ENCODE data around the gene RBM25. TPM values are rescaled to one million over a fixed set of nuclear protein-coding genes. Genes with fewer than 3 reads are reported as not detected.
"Not testable (repeated sequence)": the region's sequence is repeated elsewhere in the genome, so short reads cannot be mapped to it uniquely, and the experiment has no call there.

RBM25 gene
- 61.3 TPM for polyA plus RNA-seq

DNA sequence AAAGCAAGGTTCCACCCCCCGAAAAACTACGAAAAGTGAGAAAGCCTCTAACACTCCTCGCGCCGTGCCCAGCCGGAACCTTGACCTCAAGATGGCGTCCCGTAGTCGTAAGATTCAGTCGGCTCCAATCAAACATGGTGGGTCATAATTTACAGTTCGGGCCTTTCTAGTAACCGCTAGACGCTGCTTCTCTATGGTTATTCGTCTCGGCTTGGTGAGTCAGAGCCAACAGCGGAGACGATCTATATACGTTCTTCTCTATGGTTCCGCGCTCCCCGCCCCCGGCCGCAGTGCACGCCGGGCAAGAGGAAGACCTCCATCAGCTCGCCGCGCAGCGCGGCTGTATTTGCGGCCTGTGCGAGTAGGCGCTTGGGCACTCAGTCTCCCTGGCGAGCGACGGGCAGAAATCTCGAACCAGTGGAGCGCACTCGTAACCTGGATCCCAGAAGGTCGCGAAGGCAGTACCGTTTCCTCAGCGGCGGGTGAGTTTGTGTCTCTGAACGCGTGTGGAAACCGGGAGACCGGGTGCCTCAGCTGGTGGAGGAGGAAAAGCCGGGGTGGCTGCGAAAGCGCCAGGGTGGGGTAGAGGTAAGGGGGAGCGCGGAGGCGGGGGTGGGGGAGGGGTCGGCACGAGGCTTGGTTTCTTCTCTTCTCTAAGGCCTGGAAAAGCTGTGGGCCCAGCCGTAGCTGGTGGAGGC is at the start of gene RBM25:
RBM25 (plus strand) TSS at position 311 of the 698 bp plus-strand sequence. CDS start 13,108 bp downstream, outside the sequence.
- Mint-ChIP-seq H3K9me3 (no peaks in the 10 kb centered on the region), H3K27ac (no peak within 1 kb of the TSS), H3K36me3 (peaks cover 3% of the 10 kb centered on the region), H3K27me3 (no peaks in the 10 kb centered on the region), H3K4me1 (peaks cover 6 to 20% (median 14%) of the 10 kb centered on the region in 3 donors), H3K4me3 (no peak within 1 kb of the TSS)

GRCh38 chr14:73011189-73011588 is 47.1 kb upstream of the RBM25 start:
- H3K27ac Mint-ChIP-seq, H3K9me3 Mint-ChIP-seq, H3K36me3 Mint-ChIP-seq, H3K27me3 Mint-ChIP-seq, H3K4me1 Mint-ChIP-seq, H3K4me3 Mint-ChIP-seq: not testable (repeated sequence)

DNA sequence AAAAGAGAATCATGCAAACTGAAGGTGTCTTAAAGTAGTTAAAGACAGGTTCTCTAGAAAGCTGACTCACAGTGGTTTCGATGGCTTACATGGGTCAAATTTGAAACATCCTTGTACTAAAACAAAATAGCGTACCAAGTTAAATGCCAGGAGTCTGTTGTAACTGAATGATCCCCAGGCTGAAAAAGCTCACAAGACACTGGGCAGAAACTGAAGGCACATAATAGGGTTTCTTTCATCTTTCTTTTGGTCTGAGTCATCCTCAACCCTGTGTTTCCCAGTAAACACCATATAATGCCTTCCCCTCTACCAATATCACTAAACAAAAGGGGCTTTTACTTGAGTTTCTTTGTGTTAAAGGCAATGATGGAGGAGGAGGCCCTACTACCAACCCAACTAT is 44.2 kb upstream of the RBM25 start:
- Mint-ChIP-seq H3K36me3 (peaks cover 4% of the 10 kb centered on the region), H3K4me1 (peaks cover 4 to 17% (median 14%) of the 10 kb centered on the region in 3 donors), H3K27me3 (no peaks in the 10 kb centered on the region), H3K9me3 (no peaks in the 10 kb centered on the region), H3K4me3 (no peak overlapping the region), H3K27ac (no peak overlapping the region)

DNA sequence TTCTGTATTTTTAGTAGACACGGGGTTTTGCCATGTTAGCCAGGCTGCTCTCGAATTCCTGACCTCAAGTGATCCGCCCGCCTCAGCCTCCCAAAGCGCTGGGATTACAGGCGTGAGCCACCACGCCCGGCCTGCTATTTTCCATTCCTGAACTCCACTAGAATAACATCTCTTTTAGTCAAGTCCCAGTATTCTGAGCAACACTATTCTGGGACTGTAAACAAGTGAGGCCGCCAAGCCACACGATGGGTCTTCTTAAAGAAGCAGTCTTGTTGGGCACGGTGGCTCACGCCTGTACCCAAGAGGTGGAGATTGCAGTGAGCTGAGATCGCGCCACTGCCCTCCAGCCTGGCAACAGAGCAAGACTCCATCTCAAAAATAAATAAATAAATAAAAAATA is 42.8 kb upstream of the RBM25 start:
- H3K4me3 Mint-ChIP-seq, H3K9me3 Mint-ChIP-seq, H3K27me3 Mint-ChIP-seq, H3K27ac Mint-ChIP-seq, H3K36me3 Mint-ChIP-seq: not testable (repeated sequence)
- peaks cover 4 to 17% (median 14%) of the 10 kb centered on the region in 3 donors for H3K4me1 Mint-ChIP-seq

DNA sequence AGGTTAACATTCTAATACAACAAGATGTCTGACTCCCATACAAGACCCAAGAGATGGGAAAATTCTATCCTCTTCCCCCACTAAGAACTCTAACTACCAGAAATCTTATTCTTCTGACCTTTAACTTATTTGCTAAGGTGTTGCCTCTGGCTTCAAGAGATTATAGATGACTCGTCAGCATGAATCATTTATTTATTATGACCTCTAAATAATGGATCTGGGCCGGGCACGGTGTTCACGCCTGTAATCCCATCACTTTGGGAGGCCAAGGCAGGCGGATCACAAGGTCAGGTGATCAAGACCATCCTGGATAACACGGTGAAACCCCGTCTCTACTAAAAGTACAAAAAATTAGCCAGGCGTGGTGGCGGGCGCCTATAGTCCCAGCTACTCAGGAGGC is 42.3 kb upstream of the RBM25 start:
- not testable (repeated sequence) for H3K36me3 Mint-ChIP-seq, H3K27ac Mint-ChIP-seq, H3K27me3 Mint-ChIP-seq, H3K4me3 Mint-ChIP-seq, H3K9me3 Mint-ChIP-seq
- H3K4me1 Mint-ChIP-seq: peaks cover 4 to 17% (median 14%) of the 10 kb centered on the region in 3 donors

DNA sequence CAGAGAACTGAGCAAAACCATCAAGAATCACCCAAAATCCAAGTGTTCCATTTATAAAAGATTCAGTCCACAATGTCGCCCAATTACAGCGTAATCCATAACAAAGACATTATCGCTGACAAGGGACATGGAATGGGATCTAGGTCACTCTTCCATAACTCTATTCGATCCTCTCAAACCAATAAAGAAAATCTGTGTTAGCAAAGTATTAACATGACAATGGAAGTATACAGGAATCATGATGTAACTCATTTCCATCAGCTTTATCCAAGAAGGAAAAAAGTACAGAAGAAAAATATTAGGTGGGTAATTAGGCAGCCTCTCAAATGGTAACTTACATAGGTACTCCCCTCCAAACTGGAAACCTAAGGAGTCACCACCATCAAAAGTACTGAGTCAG is 36.3 kb upstream of the RBM25 start:
- no peaks in the 10 kb centered on the region for H3K9me3 Mint-ChIP-seq
- peak overlapping the region in 1 of 4 donors; percentile 68 for H3K4me3 Mint-ChIP-seq

DNA sequence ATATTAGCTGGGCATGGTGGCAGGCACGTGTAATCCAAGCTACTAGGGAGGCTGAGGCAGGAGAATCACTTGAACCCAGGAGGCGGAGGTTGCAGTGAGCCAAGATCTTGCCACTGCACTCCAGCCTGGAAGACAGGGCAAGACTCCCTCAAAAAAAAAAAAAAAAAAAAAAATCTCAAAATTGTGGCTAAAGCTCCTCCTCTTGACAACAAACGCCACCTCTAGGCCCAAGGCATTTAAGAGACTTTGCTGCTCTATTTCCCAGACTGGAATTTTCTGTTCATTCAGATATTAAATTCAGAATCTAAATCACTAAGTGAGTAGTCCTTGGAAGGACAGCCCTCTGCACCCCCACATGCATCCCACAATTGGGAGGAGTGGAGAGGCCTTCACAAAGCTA is 32.8 kb upstream of the RBM25 start:
- Mint-ChIP-seq H3K9me3 (no peaks in the 10 kb centered on the region), H3K4me3 (peak overlapping the region; percentile 69 to 98 (median 91)), H3K27ac (peak overlapping the region in 1 of 3 donors; percentile 85)

More for the DNA sequence above, 36.3 kb upstream of the RBM25 start:
- Mint-ChIP-seq H3K36me3 (peaks cover 6% of the 10 kb centered on the region), H3K27me3 (no peaks in the 10 kb centered on the region), H3K4me1 (peaks cover 26 to 38% (median 36%) of the 10 kb centered on the region in 3 donors), H3K27ac (no peak overlapping the region)

GRCh38 chr14:73026243-73026844 is 32.0 kb upstream of the RBM25 start:
- Mint-ChIP-seq H3K4me1 (peaks cover 25 to 42% (median 38%) of the 10 kb centered on the region in 3 donors), H3K27me3 (no peaks in the 10 kb centered on the region), H3K27ac (peak overlapping the region; percentile 26 to 87 (median 85)), H3K4me3 (peak overlapping the region; percentile 69 to 98 (median 91)), H3K9me3 (no peaks in the 10 kb centered on the region), H3K36me3 (peaks cover 5% of the 10 kb centered on the region)

More for the DNA sequence above, 32.8 kb upstream of the RBM25 start:
- peaks cover 5% of the 10 kb centered on the region for H3K36me3 Mint-ChIP-seq
- H3K27me3 Mint-ChIP-seq: no peaks in the 10 kb centered on the region
- peaks cover 25 to 43% (median 39%) of the 10 kb centered on the region in 3 donors for H3K4me1 Mint-ChIP-seq

DNA sequence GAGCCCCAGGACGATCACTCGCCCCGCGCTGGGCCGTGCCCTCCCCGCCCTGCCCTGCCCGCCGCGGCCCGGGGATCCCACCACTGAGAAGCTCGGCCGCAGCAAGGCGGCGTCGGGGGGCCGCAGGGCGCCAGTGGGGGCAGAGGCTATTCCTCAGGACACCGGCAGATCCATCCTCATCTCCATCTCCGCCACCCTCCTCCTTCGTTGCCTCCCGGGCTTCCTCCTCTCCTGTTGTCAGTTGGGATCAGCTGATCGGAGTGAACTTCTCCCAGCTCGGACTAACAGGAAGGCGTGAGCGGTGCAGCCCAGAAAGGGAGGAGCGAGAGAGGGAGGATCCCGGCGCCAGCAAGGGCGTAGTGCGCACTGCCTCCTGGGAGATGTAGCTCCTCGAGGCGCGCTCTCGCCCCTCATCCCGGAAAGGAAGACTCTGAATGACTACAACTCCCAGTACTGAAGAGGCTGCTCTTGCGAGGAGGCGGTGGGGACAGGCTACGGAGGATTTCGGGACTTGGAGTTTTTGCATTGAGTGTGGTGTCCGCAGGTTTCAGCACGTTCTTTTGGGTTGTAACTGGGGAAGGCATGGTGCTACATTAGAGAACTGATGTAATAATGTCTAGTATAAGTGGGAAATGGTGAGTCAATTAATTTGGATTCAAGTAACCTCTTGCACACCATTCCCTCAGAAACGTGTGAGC is 31.3 kb upstream of the RBM25 start, which contains the start of gene ZFYVE1:
ZFYVE1 (minus strand) TSS at position 262 of the 698 bp plus-strand sequence. CDS start 2,598 bp downstream, outside the sequence.
- Mint-ChIP-seq H3K27me3 (no peaks in the 10 kb centered on the region), H3K4me1 (peaks cover 25 to 36% (median 32%) of the 10 kb centered on the region in 3 donors)

GRCh38 chr14:73027546-73027945 is 30.8 kb upstream of the RBM25 start:
- Mint-ChIP-seq H3K9me3 (no peaks in the 10 kb centered on the region), H3K36me3 (peaks cover 3% of the 10 kb centered on the region), H3K27me3 (no peaks in the 10 kb centered on the region), H3K4me1 (peaks cover 20 to 32% (median 28%) of the 10 kb centered on the region in 3 donors), H3K27ac (peak overlapping the region in 2 of 3 donors; percentile 0 to 85), H3K4me3 (peak overlapping the region; percentile 69 to 98 (median 96))

More for the DNA sequence above, 31.3 kb upstream of the RBM25 start, which contains the start of gene ZFYVE1:
- peak within 1 kb of the TSS; percentile 69 to 98 (median 96) for H3K4me3 Mint-ChIP-seq
- peak within 1 kb of the TSS; percentile 26 to 87 (median 85) for H3K27ac Mint-ChIP-seq
- no peaks in the 10 kb centered on the region for H3K9me3 Mint-ChIP-seq
- H3K36me3 Mint-ChIP-seq: peaks cover 5% of the 10 kb centered on the region

DNA sequence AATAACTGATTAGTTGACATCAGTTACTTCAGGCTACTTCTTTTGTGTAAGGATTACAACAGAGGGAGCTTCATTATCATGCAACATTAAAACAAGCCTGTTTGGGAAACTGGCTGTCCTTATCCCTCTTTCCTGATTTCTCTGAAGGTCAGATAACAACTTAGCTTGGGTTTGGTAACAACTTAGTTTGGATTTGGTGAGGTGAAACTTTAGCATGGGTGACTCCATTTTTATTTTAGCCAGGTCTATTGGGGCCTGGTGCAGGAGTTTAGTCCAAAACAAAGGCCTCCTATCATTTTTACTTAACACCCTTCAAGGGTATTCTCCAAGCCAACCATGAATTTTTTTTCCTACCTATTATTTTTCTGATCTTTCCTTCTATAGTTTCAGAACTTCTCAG is 30.4 kb upstream of the RBM25 start:
- peak overlapping the region in 1 of 3 donors; percentile 0 for H3K27ac Mint-ChIP-seq
- H3K9me3 Mint-ChIP-seq: no peaks in the 10 kb centered on the region
- no peaks in the 10 kb centered on the region for H3K27me3 Mint-ChIP-seq
- peaks cover 18 to 30% (median 27%) of the 10 kb centered on the region in 3 donors for H3K4me1 Mint-ChIP-seq
- H3K4me3 Mint-ChIP-seq: peak overlapping the region in 2 of 4 donors; percentile 69 to 96
- peaks cover 1% of the 10 kb centered on the region for H3K36me3 Mint-ChIP-seq

DNA sequence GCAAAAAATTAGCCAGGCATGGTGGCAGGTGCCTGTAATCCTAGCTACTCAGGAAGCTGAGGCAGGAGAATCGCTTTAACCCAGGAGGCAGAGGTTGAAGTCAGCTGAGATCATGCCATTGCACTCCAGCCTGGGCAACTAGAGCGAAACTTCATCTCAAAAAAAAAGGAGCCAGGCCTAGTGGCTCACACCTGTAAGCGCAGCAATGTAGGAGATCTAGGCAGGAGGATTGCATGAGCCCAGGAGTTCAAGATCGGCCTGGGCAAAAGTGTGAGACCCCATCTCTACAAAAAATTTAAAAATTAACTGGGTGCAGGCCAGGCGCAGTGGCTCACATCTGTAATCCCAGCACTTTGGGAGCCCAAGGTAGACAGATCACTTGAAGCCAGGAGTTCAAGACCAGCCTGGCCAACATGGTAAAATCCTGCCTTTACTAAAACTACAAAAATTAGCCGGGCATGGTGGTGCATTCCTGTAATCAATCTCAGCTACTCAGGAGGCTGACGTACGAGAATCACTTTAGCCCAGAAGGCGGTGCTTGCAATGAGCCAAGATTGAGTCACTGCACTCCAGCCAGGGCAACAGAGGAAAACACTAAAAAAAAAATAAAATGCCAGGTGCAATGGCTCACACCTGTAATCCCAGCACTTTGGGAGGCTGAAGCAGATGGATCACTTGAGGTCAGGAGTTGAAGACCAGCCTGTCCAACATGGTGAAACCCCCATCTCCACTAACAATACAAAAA is 21.5 kb upstream of the RBM25 start:
- not testable (repeated sequence) for H3K27ac Mint-ChIP-seq, H3K4me1 Mint-ChIP-seq, H3K36me3 Mint-ChIP-seq, H3K9me3 Mint-ChIP-seq, H3K4me3 Mint-ChIP-seq, H3K27me3 Mint-ChIP-seq

DNA sequence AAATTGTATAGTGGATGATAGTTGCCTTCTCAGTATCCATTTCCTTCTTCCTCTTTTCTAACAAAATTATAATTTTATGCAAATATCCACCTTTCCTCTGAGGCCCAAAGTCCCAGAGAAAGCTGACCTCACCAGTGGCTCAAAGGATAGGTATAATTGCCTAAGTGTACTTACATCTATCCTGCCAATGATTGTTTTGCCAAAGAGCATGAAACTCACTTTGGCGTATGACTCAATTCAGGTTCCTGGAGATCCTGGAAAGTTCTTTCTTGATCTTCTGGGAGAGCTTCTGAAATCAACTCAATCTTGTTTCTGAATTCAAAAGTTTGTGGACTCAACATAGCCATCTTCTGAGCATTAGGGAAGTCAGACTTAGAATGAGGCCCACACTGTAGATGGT is 10.5 kb upstream of the RBM25 start:
- no peaks in the 10 kb centered on the region for H3K9me3 Mint-ChIP-seq
- H3K27me3 Mint-ChIP-seq: no peaks in the 10 kb centered on the region
- no peak overlapping the region for H3K27ac Mint-ChIP-seq
- H3K4me1 Mint-ChIP-seq: peaks cover 4 to 7% (median 5%) of the 10 kb centered on the region in 3 donors
- no peaks in the 10 kb centered on the region for H3K36me3 Mint-ChIP-seq
- H3K4me3 Mint-ChIP-seq: no peak overlapping the region

- Mint-ChIP-seq H3K9me3 (no peaks in the 10 kb centered on the region), H3K27ac (no peak overlapping the region), H3K4me3 (no peak overlapping the region), H3K27me3 (no peaks in the 10 kb centered on the region), H3K4me1 (peaks cover 4 to 7% (median 5%) of the 10 kb centered on the region in 3 donors), H3K36me3 (no peaks in the 10 kb centered on the region)
Measured at GRCh38 chr14:73049428-73049827, 8.9 kb upstream of the RBM25 start.
